B cell (primary cell): ENCODE results near the gene KYNU.

Source experiments
- EZH2 ChIP-seq: IDR thresholded peaks from 2 replicates; pipeline ENCODE4 v1.6.1; 2012; ENCODE audit warnings: borderline replicate concordance, low read depth, mild to moderate bottlenecking, moderate library complexity, low read length; ENCODE audit not compliant: insufficient read depth, poor library complexity, severe bottlenecking
- TF ChIP-seq, protein P1 (sequence below): fragments of 200-600 bp; IDR thresholded peaks from one replicate; pipeline ENCODE4 v1.8.0; 2022; ENCODE audit warnings: antibody characterized with exemption, mild to moderate bottlenecking

DNA sequence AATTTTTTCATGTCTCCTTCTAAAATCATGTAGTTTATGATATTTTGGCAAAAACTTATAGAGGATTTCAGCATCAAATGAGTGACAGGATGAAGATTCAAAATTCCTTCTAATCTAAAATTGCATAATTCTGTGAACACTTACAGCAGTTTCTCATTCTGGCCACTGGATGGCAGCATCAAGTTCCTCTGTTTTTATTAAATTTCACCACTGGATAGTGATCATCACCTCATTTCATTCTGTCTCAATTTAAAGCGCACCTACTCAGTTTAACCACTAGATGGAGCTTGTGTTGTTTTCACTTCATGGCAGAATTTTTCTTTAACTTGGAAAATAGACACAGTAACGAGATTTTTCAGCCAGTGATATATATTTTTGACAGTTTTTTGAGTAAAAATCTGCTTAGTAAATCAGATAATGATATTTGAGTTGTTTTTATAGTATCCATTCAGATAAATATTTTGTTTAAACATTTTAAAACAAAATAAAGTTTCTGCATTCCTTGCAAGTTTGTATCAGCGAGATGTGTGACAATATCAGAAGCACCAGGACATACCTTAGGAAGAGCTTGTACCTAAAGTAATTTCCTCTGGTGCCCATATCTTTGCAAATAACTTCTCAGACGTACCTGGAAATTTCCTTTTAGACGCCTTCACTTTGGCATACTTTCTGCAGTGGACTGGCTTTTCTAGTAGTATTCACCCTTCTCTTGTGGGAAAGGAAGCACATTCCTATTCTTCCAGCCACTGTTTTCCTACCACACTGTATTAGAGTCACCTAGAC, 157.0 kb downstream of the KYNU start:
- TF ChIP-seq, protein P1, sequence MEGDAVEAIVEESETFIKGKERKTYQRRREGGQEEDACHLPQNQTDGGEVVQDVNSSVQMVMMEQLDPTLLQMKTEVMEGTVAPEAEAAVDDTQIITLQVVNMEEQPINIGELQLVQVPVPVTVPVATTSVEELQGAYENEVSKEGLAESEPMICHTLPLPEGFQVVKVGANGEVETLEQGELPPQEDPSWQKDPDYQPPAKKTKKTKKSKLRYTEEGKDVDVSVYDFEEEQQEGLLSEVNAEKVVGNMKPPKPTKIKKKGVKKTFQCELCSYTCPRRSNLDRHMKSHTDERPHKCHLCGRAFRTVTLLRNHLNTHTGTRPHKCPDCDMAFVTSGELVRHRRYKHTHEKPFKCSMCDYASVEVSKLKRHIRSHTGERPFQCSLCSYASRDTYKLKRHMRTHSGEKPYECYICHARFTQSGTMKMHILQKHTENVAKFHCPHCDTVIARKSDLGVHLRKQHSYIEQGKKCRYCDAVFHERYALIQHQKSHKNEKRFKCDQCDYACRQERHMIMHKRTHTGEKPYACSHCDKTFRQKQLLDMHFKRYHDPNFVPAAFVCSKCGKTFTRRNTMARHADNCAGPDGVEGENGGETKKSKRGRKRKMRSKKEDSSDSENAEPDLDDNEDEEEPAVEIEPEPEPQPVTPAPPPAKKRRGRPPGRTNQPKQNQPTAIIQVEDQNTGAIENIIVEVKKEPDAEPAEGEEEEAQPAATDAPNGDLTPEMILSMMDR = peak; percentile 99
- no peak for TF ChIP-seq EZH2
